Measurements from ENCODE around the gene SPATA6L.
"Not testable (repeated sequence)": the region's sequence is repeated elsewhere in the genome, so short reads cannot be mapped to it uniquely, and the experiment has no call there.

SPATA6L gene

DNA sequence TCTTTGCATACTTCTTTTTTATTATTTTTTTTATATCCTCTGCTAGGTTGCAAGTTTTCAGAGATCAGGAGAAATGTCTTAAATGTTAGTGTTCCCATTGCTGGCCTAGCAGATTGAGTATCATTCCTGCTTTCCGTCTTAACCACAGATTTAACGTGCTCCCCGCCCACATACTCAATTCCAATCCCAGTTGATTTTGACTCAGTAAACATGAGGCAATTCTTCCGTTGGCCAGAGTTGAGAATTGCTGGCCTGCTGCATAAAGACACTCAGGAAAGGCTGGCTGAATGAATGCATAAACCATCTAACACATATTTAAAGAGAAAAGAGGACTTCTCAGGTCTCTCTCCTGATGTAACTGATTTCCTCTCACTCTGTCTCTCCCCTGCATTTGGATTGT, 51.0 kb downstream of the SPATA6L start:
- no peaks in the 10 kb centered on the region for H3K36me3 ChIP-seq (replicated peaks)
- DNase-seq, result peak; percentile 58
- H3K27ac ChIP-seq, result no peak overlapping the region
- in situ Hi-C loops (cut with HindIII; ENCODE audit: low pct_ligation_motif_present, low sequenced_read_pairs), result no loop called here
- TF ChIP-seq, protein P1, sequence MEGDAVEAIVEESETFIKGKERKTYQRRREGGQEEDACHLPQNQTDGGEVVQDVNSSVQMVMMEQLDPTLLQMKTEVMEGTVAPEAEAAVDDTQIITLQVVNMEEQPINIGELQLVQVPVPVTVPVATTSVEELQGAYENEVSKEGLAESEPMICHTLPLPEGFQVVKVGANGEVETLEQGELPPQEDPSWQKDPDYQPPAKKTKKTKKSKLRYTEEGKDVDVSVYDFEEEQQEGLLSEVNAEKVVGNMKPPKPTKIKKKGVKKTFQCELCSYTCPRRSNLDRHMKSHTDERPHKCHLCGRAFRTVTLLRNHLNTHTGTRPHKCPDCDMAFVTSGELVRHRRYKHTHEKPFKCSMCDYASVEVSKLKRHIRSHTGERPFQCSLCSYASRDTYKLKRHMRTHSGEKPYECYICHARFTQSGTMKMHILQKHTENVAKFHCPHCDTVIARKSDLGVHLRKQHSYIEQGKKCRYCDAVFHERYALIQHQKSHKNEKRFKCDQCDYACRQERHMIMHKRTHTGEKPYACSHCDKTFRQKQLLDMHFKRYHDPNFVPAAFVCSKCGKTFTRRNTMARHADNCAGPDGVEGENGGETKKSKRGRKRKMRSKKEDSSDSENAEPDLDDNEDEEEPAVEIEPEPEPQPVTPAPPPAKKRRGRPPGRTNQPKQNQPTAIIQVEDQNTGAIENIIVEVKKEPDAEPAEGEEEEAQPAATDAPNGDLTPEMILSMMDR (IDR thresholded peaks at IDR 0.05; ENCODE audit: low read depth, low read length, missing control alignments), result no peak
- no peak overlapping the region for H3K4me3 ChIP-seq (ENCODE audit: low read depth, low read length)
- H3K27me3 ChIP-seq (replicated peaks), result no peaks in the 10 kb centered on the region

DNA sequence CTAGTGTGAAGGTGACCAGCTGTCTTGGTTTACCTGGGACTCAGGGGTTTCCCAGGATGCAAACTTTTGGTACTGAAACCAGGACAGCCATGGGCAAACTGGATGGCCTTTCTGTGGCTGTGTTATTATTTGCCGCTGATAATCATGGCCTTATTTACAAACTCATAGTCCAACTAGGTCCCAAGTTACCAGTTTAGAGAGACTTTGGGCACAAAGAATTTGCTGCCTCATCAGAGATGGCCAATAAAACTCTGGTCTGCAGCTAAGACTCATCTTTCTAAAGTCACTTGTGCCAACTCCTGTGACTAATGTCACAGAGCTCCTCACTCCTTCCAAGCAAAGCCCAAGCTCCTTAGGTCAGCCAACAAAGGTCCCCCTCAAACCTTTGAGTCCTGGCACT, 51.7 kb downstream of the SPATA6L start:
- no peaks in the 10 kb centered on the region for H3K36me3 ChIP-seq (replicated peaks)
- no peak for DNase-seq
- TF ChIP-seq, protein P1 (IDR thresholded peaks at IDR 0.05; ENCODE audit: low read depth, low read length, missing control alignments), result no peak
- no peak overlapping the region for H3K27ac ChIP-seq
- no peaks in the 10 kb centered on the region for H3K27me3 ChIP-seq (replicated peaks)
- H3K4me3 ChIP-seq (ENCODE audit: low read depth, low read length), result no peak overlapping the region
- in situ Hi-C loops (cut with HindIII; ENCODE audit: low pct_ligation_motif_present, low sequenced_read_pairs), result no loop called here

DNA sequence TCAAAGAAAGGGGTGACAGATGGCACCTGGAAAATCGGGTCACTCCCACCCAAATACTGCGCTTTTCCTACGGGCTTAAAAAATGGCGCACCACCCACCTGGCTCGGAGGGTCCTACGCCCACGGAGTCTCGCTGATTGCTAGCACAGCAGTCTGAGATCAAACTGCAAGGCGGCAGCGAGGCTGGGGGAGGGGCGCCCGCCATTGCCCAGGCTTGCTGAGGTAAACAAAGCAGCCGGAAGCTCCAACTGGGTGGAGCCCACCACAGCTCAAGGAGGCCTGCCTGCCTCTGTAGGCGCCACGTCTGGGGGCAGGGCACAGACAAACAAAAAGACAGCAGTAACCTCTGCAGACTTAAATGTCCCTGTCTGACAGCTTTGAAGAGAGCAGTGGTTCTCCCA, 60.2 kb downstream of the SPATA6L start:
- DNase-seq; H3K27me3 ChIP-seq (replicated peaks); H3K27ac ChIP-seq; H3K36me3 ChIP-seq (replicated peaks); H3K4me3 ChIP-seq (ENCODE audit: low read depth, low read length); in situ Hi-C loops (cut with HindIII; ENCODE audit: low pct_ligation_motif_present, low sequenced_read_pairs): not testable (repeated sequence)

DNA sequence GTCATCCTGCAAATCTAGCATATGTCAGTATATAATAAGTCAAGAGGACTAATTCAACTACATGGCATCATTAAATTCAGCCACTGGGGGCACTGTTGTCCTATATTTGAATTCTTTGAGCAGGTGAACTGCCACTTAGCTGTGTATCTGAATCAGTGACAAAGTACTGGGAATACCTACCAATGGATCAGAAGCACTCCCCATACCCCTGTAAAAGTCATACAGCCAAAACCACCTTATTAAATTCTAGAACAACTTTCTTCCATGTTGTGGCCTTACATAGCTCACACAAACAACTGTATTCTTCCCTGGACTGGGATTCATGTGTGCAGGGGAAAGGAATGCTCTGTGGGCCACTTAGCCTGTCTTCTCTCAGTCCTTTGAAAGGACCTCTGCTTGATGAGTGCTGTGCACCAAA, 61.6 kb downstream of the SPATA6L start:
- TF ChIP-seq, protein P1 (IDR thresholded peaks at IDR 0.05; ENCODE audit: low read depth, low read length, missing control alignments), result peak; percentile 66
- no peak overlapping the region for H3K4me3 ChIP-seq (ENCODE audit: low read depth, low read length)

DNA sequence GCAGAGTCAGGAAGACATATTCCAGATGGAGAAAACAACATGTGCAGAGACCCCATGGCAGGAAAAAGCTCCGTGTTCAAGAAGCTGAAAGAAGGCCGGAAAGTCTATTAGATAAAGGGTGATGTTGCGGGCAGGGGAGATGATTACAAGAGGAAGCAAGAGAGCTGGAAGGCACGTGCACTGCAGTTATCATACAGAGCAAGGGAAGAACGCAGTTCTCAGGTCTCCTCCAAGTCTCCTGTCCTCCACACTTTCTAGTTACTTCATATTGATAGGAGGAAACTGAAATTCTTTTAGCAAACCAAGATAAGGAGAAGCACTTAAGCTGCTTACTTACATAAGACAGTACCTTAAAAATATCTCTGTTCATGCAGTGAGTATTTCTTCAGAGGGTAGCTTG, 62.5 kb downstream of the SPATA6L start:
- Histone ChIP-seq H3K27ac (no peak overlapping the region), H3K4me3 (ENCODE audit: low read depth, low read length) (no peak overlapping the region), H3K27me3 (replicated peaks) (no peaks in the 10 kb centered on the region), H3K36me3 (replicated peaks) (no peaks in the 10 kb centered on the region)
- DNase-seq, result no peak
- TF ChIP-seq, protein P1 (IDR thresholded peaks at IDR 0.05; ENCODE audit: low read depth, low read length, missing control alignments), result no peak
- in situ Hi-C loops (cut with HindIII; ENCODE audit: low pct_ligation_motif_present, low sequenced_read_pairs), result no loop called here

More for the DNA sequence above, 61.6 kb downstream of the SPATA6L start:
- no peaks in the 10 kb centered on the region for H3K27me3 ChIP-seq (replicated peaks)
- in situ Hi-C loops (cut with HindIII; ENCODE audit: low pct_ligation_motif_present, low sequenced_read_pairs), result no loop called here
- no peaks in the 10 kb centered on the region for H3K36me3 ChIP-seq (replicated peaks)
- DNase-seq, result peak; percentile 74
- no peak overlapping the region for H3K27ac ChIP-seq

DNA sequence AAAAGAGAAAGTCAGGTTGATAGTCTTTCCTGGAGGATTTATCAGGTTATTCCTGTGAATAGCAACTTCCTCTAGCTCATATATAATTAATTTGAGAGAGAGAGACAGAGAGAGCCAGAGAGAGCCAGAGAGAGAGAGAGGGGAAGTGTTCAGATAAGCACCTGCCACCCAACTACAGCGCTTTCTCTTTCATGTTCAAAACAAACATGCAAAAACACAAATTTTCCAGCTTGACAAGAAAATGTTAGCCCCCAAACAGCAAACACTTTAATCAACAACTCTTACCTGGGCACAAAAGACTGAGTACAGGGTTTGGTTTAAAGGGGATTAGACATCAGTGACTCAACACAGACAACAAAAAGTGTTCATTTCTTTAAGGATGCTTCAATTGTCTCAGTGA, 65.9 kb downstream of the SPATA6L start:
- no peak for DNase-seq
- Histone ChIP-seq H3K27me3 (replicated peaks) (no peaks in the 10 kb centered on the region), H3K36me3 (replicated peaks) (no peaks in the 10 kb centered on the region), H3K27ac (no peak overlapping the region), H3K4me3 (ENCODE audit: low read depth, low read length) (no peak overlapping the region)
- TF ChIP-seq, protein P1 (IDR thresholded peaks at IDR 0.05; ENCODE audit: low read depth, low read length, missing control alignments), result no peak
- in situ Hi-C loops (cut with HindIII; ENCODE audit: low pct_ligation_motif_present, low sequenced_read_pairs), result no loop called here

Measured in brain microvascular endothelial cell (primary cell).